Upper lobe of left lung (tissue), 4 donors: ENCODE results near the gene UNC13C.

Source experiments
- POLR2A ChIP-seq, 4 donors: fragments of 450-650 bp; IDR thresholded peaks; one replicate each; pipeline ENCODE4 v1.5.1; 2016 to 2017; ENCODE audit warnings: antibody characterized with exemption in 4 of 4, mild to moderate bottlenecking in 2 of 4
- TF ChIP-seq, protein P1 (sequence below), 6 experiments: fragments of 450-650 bp in 4 of 6; fragments of 200-600 bp in 2 of 6; sonication (generic) in 2 of 6; IDR thresholded peaks; one replicate each; pipeline ENCODE4 v1.5.1; 2016 to 2019; ENCODE audit warnings: antibody characterized with exemption in 6 of 6

DNA sequence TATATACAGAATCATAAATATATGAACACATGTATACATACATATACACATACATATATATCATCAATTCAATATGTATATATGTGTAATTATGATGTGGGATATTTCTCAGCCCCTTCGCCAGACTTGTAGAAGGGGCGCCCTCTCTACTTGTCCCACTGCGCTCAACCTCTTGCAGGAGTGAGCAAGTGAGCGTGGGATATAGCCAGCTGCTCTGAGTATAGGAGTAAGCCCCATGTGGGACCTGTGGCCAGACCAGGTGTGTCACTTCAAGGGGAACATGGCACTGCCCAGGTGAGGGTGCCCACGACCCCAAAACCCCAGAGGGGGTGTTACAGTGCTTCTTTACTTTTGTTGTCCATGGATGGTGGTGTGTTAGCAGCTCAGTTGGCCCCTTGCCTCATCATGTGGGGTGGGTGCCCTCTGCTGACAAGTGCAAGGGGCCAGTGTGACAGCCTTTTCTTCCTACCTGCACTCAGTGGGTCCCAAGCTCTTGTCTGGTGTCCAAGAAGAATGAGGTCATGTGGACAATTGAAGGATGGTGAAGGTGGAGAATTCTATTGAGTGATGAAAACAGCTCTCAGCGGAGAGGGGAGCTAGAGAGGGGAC is 304.1 kb downstream of the UNC13C start:
- TF ChIP-seq, protein P1, sequence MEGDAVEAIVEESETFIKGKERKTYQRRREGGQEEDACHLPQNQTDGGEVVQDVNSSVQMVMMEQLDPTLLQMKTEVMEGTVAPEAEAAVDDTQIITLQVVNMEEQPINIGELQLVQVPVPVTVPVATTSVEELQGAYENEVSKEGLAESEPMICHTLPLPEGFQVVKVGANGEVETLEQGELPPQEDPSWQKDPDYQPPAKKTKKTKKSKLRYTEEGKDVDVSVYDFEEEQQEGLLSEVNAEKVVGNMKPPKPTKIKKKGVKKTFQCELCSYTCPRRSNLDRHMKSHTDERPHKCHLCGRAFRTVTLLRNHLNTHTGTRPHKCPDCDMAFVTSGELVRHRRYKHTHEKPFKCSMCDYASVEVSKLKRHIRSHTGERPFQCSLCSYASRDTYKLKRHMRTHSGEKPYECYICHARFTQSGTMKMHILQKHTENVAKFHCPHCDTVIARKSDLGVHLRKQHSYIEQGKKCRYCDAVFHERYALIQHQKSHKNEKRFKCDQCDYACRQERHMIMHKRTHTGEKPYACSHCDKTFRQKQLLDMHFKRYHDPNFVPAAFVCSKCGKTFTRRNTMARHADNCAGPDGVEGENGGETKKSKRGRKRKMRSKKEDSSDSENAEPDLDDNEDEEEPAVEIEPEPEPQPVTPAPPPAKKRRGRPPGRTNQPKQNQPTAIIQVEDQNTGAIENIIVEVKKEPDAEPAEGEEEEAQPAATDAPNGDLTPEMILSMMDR (IDR thresholded peaks at IDR 0.05) = no peak
- TF ChIP-seq POLR2A (IDR thresholded peaks at IDR 0.05) = no peak
